ENCODE measurements around the gene MYEF2.

DNA sequence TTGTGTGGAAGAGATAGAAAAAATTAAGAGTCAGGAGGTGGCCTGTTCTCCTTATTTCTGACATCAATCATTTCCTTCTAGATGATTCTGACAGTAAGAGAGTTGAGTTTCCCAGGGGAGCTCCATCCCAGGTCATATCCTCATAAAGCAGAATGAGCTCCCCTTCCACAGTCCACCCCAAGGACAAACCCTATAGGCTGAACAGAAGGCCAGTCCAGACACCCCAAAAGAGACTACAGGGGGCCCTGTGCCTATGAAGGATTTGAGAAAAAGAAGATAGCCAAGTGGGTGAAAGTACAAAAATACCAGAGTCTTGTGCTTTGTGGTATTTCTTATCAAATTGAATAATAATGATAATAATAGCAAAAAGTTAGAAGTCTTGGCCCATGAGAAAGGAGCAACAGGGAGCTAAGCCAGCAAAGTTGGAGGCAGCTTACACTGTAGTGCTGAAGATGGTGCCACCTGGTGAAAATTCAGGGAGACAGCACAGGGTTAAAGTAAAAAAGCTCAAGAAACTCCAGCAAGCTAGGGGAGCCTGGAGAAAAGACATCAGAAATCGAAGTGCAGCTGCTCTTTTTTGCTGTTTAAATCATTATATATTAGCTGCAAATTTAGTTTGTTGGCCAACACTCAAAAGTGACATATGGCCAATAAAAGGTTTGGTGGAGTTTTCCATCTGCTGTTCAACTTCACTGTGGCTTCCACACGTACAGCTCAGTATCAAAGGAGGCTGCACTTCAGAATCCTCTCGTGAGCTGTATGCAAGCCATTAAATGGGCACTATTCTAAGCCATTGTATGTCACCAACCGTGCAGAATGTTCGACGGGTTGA is 93.1 kb downstream of the MYEF2 start:
- TF ChIP-seq POLR2A (IDR thresholded peaks at IDR 0.05), result no peak
- TF ChIP-seq, protein P1, sequence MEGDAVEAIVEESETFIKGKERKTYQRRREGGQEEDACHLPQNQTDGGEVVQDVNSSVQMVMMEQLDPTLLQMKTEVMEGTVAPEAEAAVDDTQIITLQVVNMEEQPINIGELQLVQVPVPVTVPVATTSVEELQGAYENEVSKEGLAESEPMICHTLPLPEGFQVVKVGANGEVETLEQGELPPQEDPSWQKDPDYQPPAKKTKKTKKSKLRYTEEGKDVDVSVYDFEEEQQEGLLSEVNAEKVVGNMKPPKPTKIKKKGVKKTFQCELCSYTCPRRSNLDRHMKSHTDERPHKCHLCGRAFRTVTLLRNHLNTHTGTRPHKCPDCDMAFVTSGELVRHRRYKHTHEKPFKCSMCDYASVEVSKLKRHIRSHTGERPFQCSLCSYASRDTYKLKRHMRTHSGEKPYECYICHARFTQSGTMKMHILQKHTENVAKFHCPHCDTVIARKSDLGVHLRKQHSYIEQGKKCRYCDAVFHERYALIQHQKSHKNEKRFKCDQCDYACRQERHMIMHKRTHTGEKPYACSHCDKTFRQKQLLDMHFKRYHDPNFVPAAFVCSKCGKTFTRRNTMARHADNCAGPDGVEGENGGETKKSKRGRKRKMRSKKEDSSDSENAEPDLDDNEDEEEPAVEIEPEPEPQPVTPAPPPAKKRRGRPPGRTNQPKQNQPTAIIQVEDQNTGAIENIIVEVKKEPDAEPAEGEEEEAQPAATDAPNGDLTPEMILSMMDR (IDR thresholded peaks at IDR 0.05), result no peak
